CD1c-positive myeloid dendritic cell (primary cell): Measurements from ENCODE around the gene ZBED4.

ENCODE experiments used
- DNase-seq: peaks from one replicate; pipeline ENCODE4 v3.0.0-alpha.2; 2016; ENCODE audit errors: extremely low spot score

Gene ZBED4

DNA sequence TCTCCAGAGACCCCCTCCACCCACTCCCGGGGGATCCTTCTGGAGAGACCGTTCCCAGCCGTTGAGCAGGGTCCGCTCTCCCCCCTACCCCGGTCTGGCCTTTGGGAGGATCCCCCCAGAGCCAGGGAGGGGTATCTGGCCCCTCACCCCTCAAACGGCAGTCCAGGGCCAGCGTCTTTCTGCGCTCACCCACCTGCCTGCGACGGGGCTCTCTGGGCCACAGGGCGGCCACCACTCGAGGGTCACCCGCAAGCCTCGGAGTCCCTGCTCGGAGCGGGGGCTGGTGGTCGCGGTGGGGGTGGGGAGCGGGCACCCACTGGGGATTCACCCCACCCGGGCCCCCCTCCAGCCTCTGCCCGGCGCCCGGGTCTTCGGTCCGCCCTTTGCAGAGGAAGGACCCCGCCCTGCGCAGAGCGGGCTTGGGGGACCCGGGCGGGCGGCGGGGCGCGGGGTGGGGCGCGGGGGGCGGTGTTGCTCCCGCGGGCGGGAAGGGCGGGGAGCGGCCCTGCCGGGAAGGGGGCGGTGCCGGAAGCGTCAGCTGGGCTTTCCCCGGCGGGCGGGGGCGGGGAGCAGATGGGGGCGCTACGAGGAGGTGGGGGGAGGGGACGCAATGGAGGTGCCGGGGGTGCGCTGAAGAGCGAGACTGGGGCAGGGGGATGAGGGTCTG lies 81.4 kb downstream of the ZBED4 start:
- DNase-seq, result peak; percentile 78

DNA sequence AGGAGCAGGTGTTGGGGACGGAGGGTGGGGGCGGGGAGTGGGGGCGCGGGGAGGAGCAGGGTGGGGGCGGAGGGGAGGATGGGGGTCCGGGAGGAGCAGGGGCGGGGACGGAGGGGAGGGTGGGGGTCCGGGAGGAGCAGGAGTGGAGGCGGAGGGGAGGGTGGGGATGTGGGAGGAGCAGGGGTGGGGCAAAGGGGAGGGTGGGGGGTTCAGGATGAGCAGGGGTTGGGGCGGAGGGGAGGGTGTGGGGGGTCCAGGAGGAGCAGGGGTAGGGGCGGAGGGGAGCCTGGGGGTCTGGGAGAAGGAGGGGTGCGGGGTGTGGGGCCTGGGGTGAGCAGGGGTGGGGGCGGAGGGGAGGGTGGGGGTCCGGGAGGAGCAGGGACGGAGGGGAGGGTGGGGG lies 81.9 kb downstream of the ZBED4 start:
- no peak for DNase-seq

DNA sequence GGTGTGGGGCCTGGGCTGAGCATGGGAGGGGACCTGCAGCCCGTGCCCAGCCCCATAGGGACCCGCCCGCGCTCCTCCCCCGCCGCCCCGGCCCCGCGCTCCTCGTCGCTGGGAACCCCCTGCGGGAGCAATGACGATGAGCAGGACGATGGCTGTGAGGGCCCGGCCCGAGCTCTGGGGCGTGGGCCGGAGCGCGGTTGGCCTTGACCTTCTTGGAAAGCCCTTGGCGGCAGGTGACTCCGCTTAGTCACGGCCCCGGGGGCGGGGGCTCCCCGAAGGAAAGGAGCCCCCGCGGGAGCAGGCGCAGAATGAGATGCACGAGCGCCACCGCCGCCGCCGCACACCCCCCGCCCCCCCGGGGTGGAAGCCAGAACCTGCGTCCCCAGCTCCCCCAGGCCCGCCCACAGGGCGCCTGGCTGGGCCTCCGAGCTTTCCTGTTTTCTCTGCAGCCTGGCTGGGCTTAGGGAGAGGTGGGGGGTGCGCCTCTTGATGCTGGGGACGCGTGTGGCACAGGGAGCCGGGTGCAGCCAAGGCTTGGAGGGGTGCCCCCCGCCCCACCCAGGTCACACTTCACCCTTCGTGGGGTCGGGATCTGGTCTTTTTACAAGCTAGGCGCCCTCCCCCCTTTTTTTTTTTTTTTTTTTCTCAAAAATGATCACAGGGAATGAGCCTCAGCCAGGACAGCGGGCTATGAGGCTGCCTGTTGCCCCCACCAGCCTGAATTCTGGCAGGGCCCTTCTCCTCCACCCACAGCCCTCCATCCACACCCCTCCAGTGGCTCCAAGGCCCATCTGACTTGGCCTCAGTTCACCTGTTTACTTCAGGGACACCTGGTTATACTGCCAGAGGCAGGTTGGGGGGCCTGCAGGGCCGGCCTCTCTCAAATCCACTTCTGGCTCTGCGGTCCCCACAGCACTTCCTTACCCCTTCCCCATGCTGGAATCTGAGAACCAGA lies 82.7 kb downstream of the ZBED4 start:
- DNase-seq, result peak; percentile 99

DNA sequence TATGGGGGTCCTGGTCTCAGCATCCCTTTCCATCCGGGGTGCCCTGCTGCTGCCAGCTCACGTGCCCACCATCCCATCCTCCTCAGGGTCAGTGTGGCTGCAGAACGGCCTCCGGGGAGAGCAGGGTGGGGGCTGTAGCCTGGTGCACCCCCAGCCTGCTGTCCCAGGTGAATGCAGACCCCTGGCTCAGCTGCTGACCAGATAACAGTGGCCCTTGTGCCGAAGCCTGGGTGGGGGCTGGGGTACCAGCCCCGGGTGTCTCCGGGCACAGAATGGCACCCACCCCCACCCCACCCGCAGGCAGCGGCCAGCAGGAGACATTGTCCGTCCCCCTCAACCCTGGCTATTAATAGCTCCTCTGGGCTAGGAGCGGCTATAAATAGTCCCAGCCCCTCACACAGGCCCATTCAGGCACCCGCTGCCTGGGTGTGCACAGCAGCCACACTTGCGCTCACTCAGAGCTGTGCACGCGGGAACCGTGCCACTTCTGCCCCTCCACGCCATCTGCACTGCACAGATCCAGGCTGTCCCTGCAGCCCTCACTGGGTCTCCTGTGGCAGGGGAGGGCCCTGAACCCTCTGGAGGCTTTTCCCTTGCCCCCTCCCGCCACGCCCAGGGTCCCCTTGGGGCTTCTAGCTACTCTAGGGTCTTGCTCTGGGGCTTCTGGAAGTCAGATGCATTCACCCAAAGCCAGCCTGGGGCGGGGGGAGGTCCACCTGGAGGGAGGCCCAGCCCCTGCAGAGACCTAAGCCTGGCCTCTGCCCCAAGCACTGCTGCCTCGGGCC lies 83.5 kb downstream of the ZBED4 start:
- DNase-seq, result no peak

DNA sequence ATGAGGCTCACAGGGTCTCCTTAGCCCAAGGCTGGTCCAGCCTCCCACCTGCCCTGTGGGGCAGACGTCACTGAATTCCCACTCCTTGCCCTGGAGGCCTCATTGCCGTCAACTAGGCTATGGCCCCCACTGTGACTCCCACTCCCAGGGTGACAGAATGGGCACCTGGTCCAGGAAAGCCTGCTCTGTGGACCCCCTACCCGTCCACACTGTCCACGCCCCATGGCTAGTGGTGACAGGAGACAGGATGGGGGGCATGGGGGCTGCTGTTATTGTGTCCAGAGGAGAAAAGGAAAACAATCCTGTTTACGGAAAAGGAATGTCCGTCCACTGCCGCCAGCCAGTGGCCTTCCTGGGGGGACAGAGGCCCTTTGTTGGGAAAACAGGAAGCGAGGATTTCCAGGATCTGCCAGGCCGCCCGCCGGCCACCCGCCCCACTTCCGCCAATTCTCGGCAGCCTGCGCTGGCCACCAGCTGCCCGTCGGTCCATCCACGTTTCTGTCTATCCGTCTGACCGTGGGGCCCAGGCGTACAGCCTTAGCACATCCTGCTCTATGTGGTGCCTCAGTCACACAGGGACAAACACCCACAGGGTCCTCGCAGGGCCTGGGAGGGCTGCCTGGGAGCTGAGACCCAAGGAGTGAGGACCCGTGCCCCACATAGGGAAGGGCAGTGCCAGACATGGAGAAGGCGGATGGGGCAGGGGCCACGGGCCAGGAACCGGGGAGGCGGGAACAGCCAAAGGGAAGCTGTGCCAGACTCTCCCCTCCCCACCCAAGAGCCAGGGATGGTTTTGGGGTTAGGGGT lies 84.3 kb downstream of the ZBED4 start:
- DNase-seq, result no peak

DNA sequence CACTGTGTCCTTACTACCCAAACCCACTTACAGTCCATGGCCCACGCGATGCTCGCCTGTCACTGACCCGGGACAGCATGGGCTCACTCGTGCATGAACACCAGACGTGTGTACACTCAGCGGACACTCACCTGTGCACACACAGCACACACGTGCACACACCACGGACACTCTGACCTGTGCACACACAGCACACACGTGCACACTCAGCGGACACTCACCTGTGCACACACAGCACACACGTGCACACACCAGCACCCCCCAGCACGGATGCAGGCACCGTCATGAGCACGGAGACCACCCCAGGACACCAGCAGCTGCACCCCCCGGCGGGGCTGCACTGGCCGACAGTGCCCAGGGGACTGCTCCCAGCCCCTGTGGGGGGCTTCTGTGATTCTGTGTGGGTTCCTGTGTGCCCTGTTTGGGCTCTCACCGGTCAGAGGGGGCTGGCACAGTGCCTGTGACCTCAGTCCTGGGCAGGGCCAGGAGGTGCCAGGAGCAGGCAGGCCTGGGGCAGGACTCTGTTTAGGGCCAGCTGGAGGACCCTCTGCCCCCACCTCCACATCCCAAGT lies 85.0 kb downstream of the ZBED4 start:
- DNase-seq, result no peak
